Transverse colon (tissue), 3 donors: ENCODE measurements around the gene RSPRY1.

Source experiments
- CTCF ChIP-seq, 5 experiments: fragments of 200-600 bp in 3 of 5; fragments of 450-650 bp in 2 of 5; sonication (generic) in 3 of 5; IDR thresholded peaks; 1 replicate in 2 of 5; 2 replicates in 3 of 5; pipeline ENCODE4 v1.5.1; 2016 to 2017; ENCODE audit warnings: antibody characterized with exemption in 5 of 5, inconsistent platforms in 3 of 5, mild to moderate bottlenecking in 2 of 5, moderate library complexity in 1 of 5
- EP300 ChIP-seq: sonication (generic); formaldehyde crosslinking; IDR thresholded peaks from one replicate; pipeline ENCODE4 v1.6.1; 2017; ENCODE audit warnings: antibody characterized with exemption, low read depth
- POLR2A ChIP-seq: fragments of 450-650 bp; IDR thresholded peaks from one replicate; pipeline ENCODE4 v1.6.1; 2016; ENCODE audit warnings: antibody characterized with exemption, mild to moderate bottlenecking, moderate library complexity

GRCh38 chr16:57146040-57146647, 40.0 kb upstream of the RSPRY1 start:
- no peak for TF ChIP-seq POLR2A
- no peak for TF ChIP-seq CTCF (IDR thresholded peaks at IDR 0.05)
- TF ChIP-seq EP300: no peak
